H1 (cell line): Measurements from ENCODE around the gene C2orf92. TPM values are rescaled to one million over a fixed set of nuclear protein-coding genes. Genes with fewer than 3 reads are reported as not detected.

Experiments used
- ASH2L ChIP-seq: fragments of 200-600, 300-600 bp; sonication (generic); IDR thresholded peaks from one replicate; pipeline ENCODE4 v1.7.1; 2017; ENCODE audit warnings: low read length
- ATF2 ChIP-seq: IDR thresholded peaks from 2 replicates; pipeline ENCODE4 v1.6.1; 2012; ENCODE audit warnings: low read length, inconsistent platforms
- CHD2 ChIP-seq: IDR thresholded peaks from 2 replicates; pipeline ENCODE4 v1.6.1; 2012; ENCODE audit warnings: low read length, improper control_type of control experiment
- HDAC2 ChIP-seq, 2 experiments: fragments of 300-600 bp in 1 of 2; sonication (generic) in 1 of 2; IDR thresholded peaks; 2 replicates each; pipeline ENCODE4 v1.6.1; 2011 to 2012; ENCODE audit warnings: low read depth in 2 of 2, low read length in 2 of 2, mild to moderate bottlenecking in 2 of 2, moderate library complexity in 2 of 2, borderline replicate concordance in 1 of 2, inconsistent platforms in 1 of 2
- KDM4A ChIP-seq: IDR thresholded peaks from one replicate; pipeline ENCODE4 v1.7.1; 2012; ENCODE audit warnings: low read depth, mild to moderate bottlenecking, moderate library complexity, low read length, inconsistent platforms; ENCODE audit not compliant: severe bottlenecking
- NRF1 ChIP-seq: IDR thresholded peaks from 2 replicates; pipeline ENCODE4 v1.6.1; 2011; ENCODE audit warnings: mild to moderate bottlenecking, low read depth, low read length, improper control_type of control experiment
- PHF8 ChIP-seq: fragments of 200-600 bp; sonication (generic); conservative IDR thresholded peaks from 2 replicates; pipeline ENCODE4 v1.7.1; 2012; ENCODE audit warnings: low read depth, mild to moderate bottlenecking, inconsistent platforms, low read length, moderate library complexity
- polyA plus RNA-seq, 7 experiments: library from polyadenylated mRNA; depleted of rRNA in 3 of 7; stranded (reverse) in 5 of 7; unstranded in 2 of 7; fragments of >200 nt in 5 of 7; fragments of 200-250 nt in 2 of 7; gene quantifications; 1 replicate in 5 of 7; 2 replicates in 1 of 7; 4 replicates in 1 of 7; pipeline versions ENCODE4 v1.2.1 to v1.2.3, GENCODE V29; 2011 to 2013; ENCODE audit warnings: missing spikeins in 2 of 7, mixed read lengths in 2 of 7
- total RNA-seq: library from RNA; stranded (reverse); fragmentation: NEBNext Ultra II Directional; extraction: Animal tissue kit (Norgen Biotek cat#: 25700); gene quantifications from 2 replicates; pipeline ENCODE4 v1.2.1, GENCODE V29; 2021

C2orf92 gene
- total and polyA plus RNA-seq, 2 of the 8 experiments (the other 6 are each of a cell fraction or from before 2014, with no cell fraction given), result 2.3 to 3.7 TPM

GRCh38 chr2:97670471-97670870 is 958 bp downstream of the C2orf92 start (continued):
- TF ChIP-seq ATF2, result no peak
- no peak for TF ChIP-seq PHF8
- no peak for TF ChIP-seq KDM4A
- no peak for TF ChIP-seq NRF1
- TF ChIP-seq CHD2, result no peak
- TF ChIP-seq ASH2L, result no peak
- no peak for TF ChIP-seq HDAC2 (IDR thresholded peaks at IDR 0.05; ENCODE audit: borderline replicate concordance in 1 of 2, low read depth in 2 of 2, low read length in 2 of 2)
